Measurements from ENCODE around the gene FN3KRP.
A peak's percentile ranks its signal among the peaks of the same experiment; 100 is the strongest.

Gene FN3KRP

GRCh38 chr17:82697808-82698064 lies 18.8 kb upstream of the FN3KRP start:
- peaks cover 0 to 9% of the 10 kb centered on the region in 2 experiments; a peak in 2 of 3 replicates for H3K36me3 ChIP-seq (ENCODE audit: control insufficient read depth in 2 of 2, insufficient read depth in 1 of 2, low read length in 2 of 2)
- peak overlapping the region; percentile 76 for H3K4me3 ChIP-seq (ENCODE audit: low read depth, low read length)
- H3K9me3 ChIP-seq (ENCODE audit: control insufficient read depth, insufficient read depth, low read depth, low read length): no peaks in the 10 kb centered on the region
- CTCF ChIA-PET: interaction anchor here (0.7 kb wide), 1 partner anchor 241 kb away, joined by 3 read pairs; no protein-coding TSS in a partner anchor
- POLR2A ChIA-PET: interaction anchor here (1.2 kb wide), 1 partner anchor 10 kb away, joined by 3 read pairs; no protein-coding TSS in a partner anchor
- no peaks in the 10 kb centered on the region; the same call in 1 of the 2 replicates for H3K4me1 ChIP-seq (ENCODE audit: control insufficient read depth, insufficient read depth, low read length)
- 0 out of 2 replicates have a peak, but pooled peaks have one; percentile 2 for TF ChIP-seq ZBTB8A (tag by site-specific recombination; IDR thresholded peaks at IDR 0.05)
- TF ChIP-seq, protein P1, sequence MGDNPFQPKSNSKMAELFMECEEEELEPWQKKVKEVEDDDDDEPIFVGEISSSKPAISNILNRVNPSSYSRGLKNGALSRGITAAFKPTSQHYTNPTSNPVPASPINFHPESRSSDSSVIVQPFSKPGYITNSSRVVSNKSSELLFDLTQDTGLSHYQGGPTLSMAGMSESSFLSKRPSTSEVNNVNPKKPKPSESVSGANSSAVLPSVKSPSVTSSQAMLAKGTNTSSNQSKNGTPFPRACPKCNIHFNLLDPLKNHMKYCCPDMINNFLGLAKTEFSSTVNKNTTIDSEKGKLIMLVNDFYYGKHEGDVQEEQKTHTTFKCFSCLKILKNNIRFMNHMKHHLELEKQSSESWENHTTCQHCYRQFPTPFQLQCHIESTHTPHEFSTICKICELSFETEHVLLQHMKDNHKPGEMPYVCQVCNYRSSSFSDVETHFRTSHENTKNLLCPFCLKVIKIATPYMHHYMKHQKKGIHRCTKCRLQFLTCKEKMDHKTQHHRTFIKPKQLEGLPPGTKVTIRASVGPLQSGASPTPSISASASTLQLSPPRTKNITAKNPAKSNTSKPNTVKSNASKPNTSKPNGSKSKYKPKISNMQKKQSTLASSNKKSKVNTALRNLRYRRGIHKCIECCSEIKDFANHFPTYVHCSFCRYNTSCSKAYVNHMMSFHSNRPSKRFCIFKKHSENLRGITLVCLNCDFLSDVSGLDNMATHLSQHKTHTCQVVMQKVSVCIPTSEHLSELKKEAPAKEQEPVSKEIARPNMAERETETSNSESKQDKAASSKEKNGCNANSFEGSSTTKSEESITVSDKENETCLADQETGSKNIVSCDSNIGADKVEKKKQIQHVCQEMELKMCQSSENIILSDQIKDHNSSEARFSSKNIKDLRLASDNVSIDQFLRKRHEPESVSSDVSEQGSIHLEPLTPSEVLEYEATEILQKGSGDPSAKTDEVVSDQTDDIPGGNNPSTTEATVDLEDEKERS (tag by site-specific recombination; IDR thresholded peaks at IDR 0.05): no peak
- no peak overlapping the region; the same call in 1 of the 2 replicates for H3K27ac ChIP-seq (ENCODE audit: extremely low read depth, low read depth, low read length)

- ChIA-PET POLR2A (interaction anchor here (0.7 to 1.2 kb wide), 2 partner anchors 10 to 59 kb away, joined by 3 to 5 read pairs; no protein-coding TSS in a partner anchor), CTCF (interaction anchor here (0.7 kb wide), 1 partner anchor 241 kb away, joined by 3 read pairs; no protein-coding TSS in a partner anchor)
- Histone ChIP-seq H3K27ac (ENCODE audit: extremely low read depth, low read depth, low read length) (no peak within 1 kb of the TSS; the same call in 1 of the 2 replicates), H3K36me3 (ENCODE audit: control insufficient read depth in 2 of 2, insufficient read depth in 1 of 2, low read length in 2 of 2) (peaks cover 0 to 9% of the 10 kb centered on the region in 2 experiments; a peak in 2 of 3 replicates), H3K4me3 (ENCODE audit: low read depth, low read length) (peak within 1 kb of the TSS; percentile 76), H3K9me3 (ENCODE audit: control insufficient read depth, insufficient read depth, low read depth, low read length) (no peaks in the 10 kb centered on the region), H3K4me1 (ENCODE audit: control insufficient read depth, insufficient read depth, low read length) (no peaks in the 10 kb centered on the region; the same call in 1 of the 2 replicates)
- TF ChIP-seq ZNF677 (tag by site-specific recombination; IDR thresholded peaks at IDR 0.05): no peak
- peak; percentile 17; the same call in 1 of the 2 replicates for TF ChIP-seq ZSCAN30 (tag by site-specific recombination; IDR thresholded peaks at IDR 0.05)
- TF ChIP-seq ZNF423 (tag by site-specific recombination; IDR thresholded peaks at IDR 0.05): no peak
- TF ChIP-seq SP2 (tag by site-specific recombination; IDR thresholded peaks at IDR 0.05): peak; percentile 97
- no peak for TF ChIP-seq ZNF692 (tag by site-specific recombination; IDR thresholded peaks at IDR 0.05)
- TF ChIP-seq SP3 (tag by site-specific recombination; IDR thresholded peaks at IDR 0.05): peak; percentile 90
- TF ChIP-seq, protein P2, sequence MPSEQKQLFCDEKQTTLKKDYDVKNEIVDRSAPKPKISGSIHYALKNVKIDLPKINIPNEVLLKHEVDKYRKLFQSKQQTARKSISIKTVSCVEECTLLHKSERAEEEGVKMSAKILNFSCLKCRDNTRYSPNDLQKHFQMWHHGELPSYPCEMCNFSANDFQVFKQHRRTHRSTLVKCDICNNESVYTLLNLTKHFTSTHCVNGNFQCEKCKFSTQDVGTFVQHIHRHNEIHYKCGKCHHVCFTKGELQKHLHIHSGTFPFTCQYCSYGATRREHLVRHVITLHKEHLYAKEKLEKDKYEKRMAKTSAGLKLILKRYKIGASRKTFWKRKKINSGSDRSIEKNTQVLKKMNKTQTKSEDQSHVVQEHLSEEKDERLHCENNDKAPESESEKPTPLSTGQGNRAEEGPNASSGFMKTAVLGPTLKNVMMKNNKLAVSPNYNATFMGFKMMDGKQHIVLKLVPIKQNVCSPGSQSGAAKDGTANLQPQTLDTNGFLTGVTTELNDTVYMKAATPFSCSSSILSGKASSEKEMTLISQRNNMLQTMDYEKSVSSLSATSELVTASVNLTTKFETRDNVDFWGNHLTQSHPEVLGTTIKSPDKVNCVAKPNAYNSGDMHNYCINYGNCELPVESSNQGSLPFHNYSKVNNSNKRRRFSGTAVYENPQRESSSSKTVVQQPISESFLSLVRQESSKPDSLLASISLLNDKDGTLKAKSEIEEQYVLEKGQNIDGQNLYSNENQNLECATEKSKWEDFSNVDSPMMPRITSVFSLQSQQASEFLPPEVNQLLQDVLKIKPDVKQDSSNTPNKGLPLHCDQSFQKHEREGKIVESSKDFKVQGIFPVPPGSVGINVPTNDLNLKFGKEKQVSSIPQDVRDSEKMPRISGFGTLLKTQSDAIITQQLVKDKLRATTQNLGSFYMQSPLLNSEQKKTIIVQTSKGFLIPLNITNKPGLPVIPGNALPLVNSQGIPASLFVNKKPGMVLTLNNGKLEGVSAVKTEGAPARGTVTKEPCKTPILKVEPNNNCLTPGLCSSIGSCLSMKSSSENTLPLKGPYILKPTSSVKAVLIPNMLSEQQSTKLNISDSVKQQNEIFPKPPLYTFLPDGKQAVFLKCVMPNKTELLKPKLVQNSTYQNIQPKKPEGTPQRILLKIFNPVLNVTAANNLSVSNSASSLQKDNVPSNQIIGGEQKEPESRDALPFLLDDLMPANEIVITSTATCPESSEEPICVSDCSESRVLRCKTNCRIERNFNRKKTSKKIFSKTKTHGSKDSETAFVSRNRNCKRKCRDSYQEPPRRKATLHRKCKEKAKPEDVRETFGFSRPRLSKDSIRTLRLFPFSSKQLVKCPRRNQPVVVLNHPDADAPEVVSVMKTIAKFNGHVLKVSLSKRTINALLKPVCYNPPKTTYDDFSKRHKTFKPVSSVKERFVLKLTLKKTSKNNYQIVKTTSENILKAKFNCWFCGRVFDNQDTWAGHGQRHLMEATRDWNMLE (tag by site-specific recombination; conservative IDR thresholded peaks at IDR 0.05; ENCODE audit: low read depth): no peak
- no peak for TF ChIP-seq ZFP69B (tag by site-specific recombination; IDR thresholded peaks at IDR 0.05)
- no peak for TF ChIP-seq ZFP41 (tag by site-specific recombination; IDR thresholded peaks at IDR 0.05; ENCODE audit: borderline replicate concordance)
- TF ChIP-seq ZNF585B (tag by site-specific recombination; IDR thresholded peaks at IDR 0.05): no peak
- TF ChIP-seq PRDM6 (tag by site-specific recombination; IDR thresholded peaks at IDR 0.05): no peak
- TF ChIP-seq ZIC2 (tag by site-specific recombination; IDR thresholded peaks at IDR 0.05): peak; percentile 51; the same call in 1 of the 2 replicates
- TF ChIP-seq, protein P3, sequence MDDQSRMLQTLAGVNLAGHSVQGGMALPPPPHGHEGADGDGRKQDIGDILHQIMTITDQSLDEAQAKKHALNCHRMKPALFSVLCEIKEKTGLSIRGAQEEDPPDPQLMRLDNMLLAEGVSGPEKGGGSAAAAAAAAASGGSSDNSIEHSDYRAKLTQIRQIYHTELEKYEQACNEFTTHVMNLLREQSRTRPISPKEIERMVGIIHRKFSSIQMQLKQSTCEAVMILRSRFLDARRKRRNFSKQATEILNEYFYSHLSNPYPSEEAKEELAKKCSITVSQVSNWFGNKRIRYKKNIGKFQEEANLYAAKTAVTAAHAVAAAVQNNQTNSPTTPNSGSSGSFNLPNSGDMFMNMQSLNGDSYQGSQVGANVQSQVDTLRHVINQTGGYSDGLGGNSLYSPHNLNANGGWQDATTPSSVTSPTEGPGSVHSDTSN (CRISPR knock-in tag; IDR thresholded peaks at IDR 0.05): peak; percentile 96
- no peak for TF ChIP-seq YY2 (tag by site-specific recombination; IDR thresholded peaks at IDR 0.05)
- TF ChIP-seq ZBTB26 (tag by site-specific recombination; optimal IDR thresholded peaks at IDR 0.05): peak; percentile 65
- TF ChIP-seq ZNF23 (tag by site-specific recombination; IDR thresholded peaks at IDR 0.05; ENCODE audit: borderline replicate concordance): no peak
Measured at GRCh38 chr17:82698065-82698973, 18.2 kb upstream of the FN3KRP start, which contains the start of gene RAB40B. Gene RAB40B (minus strand): TSS chr17:82698698. CDS start chr17:82698596, 102 bp downstream.
